HG03064 (cell line): ENCODE results near the gene CSTF2.

Experiments used
- ATAC-seq: cut with Tn5 transposase; IDR thresholded peaks from one replicate; pipeline ENCODE4 v1.9.1; 2021; ENCODE audit warnings: low read depth; ENCODE audit not compliant: unreplicated experiment

The CSTF2 gene

DNA sequence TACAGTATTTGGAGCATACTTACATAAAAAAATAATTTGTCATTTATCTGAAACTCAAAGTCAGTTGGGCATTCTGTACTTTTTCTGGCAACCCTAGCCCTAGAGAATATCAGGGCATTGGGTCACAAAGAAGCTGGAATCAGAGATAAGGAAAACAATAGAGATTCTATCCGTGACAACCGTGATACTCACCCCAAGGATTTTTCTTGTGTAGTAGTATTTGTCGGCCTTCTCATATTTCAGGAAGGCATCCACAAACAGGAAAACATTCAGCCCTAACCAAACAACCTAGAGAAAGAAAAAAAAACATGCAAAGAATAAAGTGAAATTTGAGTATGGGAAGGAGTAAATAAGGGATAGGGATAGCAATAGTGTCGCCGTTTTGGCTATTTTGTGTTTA, 50.3 kb downstream of the CSTF2 start:
- ATAC-seq: no peak

DNA sequence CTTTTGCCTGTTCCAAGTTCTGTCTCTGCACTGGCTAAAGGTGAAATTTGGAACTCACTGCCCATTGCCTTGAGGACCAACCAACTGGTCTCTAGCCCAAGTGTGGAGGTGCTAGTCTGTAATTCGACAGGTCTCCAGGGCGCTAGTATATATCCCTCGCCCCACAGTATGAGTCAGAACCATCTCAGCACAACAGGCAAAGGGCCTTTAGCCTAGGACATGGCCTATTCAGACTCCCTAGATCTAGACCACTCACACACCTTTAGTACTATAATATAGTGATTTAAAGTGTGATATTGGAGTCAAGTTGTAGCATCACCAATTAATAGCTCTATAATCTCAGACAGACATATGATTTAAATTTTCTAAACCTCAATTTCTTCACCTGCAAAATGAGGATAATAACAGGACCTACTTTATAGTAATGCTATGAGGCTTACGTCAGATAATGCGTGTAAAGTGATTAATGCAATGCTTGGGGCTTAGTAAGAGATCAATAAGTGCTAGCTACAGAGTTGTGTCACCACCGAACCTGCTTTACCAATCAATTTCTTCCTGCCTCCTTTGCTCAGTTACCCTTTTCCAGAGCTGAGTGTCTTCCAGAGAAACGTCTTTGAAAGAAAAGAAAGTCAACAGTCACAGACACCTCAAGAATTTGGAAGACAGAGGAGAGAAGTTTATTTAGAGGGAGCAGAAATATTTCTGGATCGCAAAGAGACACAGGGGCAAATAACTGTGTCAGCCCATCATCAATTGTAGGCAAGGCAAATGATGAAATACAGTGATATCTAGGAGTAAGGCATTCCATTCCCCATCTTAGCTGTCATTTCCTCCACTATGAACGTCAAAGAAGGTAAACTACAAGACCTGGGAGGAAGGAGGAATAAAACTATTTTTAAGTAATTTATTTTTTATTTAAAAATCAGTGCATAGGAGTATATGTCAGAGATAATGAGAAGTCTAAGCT, 51.7 kb downstream of the CSTF2 start:
- no peak for ATAC-seq

DNA sequence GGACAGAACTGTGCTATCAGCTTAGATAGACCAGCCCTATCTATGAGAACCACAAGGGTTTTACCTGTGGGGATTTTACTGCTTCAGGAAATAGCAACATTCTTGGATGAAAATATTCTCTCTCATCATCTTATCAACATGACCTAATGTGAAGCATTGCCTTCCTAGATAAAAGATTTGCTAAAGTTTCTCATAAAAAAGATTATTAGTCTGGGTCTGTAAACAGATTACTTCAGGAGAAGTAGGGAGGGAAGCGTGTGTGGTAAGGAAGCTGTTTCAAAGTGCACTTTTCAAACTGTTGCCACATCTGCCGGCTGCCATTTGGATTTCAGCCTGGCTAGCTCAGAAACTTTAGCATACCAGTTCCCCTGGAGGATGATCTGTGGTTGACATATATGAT, 54.1 kb downstream of the CSTF2 start, which contains the start of gene NOX1:
Gene NOX1, minus strand, starts transcription at position 35 of the 400 bp plus-strand sequence. CDS start 220 bp downstream, outside the sequence.
- ATAC-seq: no peak

DNA sequence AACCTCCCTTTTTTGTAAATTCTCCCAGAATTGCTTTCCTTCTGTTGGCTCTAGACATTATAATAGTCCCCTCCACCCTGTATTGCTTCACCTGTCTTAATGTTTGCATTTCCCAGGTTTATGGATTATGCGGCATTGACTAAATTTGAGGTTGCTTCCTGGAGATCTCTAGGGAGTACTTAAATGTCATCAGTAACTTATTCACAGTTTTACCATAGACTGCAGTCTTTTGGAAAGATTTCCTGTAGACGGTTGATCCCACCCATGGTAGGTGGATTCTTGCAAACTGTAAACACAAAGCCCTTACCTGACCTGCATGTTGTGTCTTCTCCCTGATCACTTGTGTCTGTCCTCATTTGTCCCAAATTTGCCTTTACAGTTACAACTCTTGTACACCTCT, 60.2 kb downstream of the CSTF2 start:
- ATAC-seq: no peak

DNA sequence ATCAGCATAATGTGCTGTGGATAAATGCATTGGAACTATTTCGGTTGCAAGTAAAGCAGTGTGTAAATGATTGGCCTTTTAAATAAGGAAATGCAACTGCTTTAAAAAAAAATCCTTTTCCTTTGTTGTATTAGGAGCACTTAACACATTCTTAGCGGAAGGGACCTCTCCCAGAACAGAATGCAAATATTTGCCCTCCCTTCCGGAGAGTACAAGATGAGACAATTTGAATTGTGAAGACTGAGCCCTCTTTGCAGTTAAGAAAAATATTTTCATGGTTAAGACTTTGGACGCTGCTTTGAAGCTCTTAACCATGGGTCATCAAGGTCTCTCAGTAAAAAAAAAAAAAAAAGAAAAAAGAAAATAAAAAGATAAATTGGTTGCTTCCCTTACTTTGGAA, 63.5 kb downstream of the CSTF2 start:
- no peak for ATAC-seq
